GM18502 (cell line): ENCODE measurements around the gene DYSF.

ENCODE experiments used
- ATAC-seq: cut with Tn5 transposase; IDR thresholded peaks from one replicate; pipeline ENCODE4 v1.9.1; 2021; ENCODE audit warnings: mild to moderate bottlenecking; ENCODE audit not compliant: unreplicated experiment, poor library complexity

Gene DYSF

GRCh38 chr2:71665168-71666093, 212.1 kb downstream of the DYSF start:
- no peak for ATAC-seq

DNA sequence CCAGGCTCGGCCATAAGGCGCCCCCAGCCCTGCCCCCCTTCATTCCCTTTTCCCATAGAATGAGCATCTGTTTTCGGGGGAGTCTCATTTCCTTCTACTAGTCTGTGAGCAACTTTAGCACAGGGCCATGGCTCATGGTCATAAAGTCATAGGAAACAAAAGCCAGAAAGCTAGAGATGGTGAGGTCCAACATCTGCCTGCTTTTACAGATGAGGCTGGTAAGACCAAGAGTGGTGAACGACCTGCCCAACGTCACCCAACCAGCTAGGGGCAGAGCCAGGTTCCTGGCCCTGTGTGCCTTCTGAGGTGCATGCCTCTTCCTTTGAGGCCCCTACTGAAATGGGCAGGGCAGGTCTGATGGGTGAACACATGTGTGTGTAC, 212.7 kb downstream of the DYSF start:
- ATAC-seq, result no peak

DNA sequence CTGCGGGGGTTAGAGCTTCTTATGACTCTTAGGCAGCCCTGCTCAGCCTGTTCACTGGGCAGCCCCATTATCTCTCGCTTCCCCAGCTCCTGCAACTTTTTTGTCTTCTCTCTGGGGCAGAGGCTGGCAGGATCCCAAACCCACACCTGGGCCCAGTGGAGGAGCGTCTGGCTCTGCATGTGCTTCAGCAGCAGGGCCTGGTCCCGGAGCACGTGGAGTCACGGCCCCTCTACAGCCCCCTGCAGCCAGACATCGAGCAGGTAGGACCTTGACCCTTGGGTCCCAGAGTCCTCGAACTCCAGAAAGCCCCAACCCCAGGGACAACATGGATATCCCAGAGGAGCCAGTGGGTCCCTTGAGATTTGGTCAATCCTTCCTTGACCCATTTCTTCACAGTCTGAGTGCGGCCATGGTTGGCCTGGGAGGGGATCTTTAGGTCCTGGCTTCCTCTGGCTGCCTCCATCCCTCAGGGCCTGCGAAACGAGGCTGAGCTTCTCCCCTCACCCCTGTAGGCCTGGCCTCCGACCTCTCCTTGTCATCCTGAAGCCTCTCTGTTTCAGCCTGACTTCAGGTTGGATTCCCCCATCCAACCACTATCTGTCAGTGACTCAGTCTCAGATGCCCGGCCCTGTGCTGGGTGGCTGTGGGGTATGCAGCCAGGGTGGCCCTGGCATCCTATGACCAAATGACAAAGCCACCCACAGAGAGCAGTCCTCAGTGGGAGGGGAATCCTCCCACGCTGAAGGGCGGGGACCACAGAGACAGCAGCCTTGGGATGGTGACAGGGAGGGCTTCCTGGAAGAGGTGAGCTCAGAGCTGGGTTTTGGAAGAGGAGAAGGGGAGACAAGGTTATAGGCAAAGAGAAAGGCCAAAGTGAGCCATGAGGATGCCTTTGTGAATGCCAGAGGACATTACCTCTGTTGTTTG, 214.2 kb downstream of the DYSF start:
- no peak for ATAC-seq

DNA sequence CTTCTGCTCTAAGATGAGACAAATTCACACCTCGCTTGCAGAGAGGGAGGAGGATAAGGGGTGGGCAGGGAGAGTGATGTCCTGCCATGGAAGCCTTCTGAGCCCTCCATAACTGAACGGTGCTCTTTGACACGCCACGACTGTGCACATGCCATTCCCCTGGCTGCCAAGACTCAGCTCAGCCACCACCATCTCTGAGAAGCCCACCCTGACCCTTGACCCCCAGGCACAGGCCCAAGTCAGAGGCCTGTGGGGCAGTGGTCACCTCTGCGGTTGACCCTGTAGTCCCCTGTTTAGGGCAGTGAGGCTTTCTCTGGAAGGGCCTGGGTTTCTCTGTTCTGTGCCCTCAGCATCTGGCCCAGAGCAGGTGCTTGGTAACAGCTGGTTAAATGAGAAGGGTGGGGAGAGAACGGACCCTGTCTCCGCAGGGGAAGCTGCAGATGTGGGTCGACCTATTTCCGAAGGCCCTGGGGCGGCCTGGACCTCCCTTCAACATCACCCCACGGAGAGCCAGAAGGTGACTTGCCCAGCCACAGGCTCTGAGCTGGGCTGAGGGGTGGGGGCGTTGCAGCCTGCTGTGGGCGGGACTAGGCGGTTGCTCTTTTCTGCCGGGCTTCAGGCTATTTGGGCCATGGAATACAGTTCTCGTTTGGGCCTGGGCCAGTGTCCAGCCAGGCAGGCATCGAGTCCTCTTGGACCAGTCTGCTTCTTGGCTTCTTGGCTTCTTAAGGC, 215.1 kb downstream of the DYSF start:
- ATAC-seq, result no peak

DNA sequence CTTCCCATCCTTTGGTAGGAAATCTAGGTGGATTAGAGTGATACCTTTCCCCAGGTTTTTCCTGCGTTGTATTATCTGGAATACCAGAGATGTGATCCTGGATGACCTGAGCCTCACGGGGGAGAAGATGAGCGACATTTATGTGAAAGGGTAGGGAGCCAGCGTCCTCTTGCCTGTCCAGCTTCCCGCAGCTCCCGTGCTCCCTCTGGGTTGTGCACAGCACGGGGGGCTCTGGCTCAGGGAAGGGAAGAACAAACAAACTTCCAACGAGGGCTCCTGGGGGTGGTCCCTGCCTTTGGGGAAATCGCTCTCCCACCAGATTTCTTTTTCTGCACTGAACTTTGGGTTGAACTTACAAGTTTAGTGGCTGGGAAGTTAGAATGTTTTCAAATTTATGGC, 215.7 kb downstream of the DYSF start:
- ATAC-seq, result no peak

DNA sequence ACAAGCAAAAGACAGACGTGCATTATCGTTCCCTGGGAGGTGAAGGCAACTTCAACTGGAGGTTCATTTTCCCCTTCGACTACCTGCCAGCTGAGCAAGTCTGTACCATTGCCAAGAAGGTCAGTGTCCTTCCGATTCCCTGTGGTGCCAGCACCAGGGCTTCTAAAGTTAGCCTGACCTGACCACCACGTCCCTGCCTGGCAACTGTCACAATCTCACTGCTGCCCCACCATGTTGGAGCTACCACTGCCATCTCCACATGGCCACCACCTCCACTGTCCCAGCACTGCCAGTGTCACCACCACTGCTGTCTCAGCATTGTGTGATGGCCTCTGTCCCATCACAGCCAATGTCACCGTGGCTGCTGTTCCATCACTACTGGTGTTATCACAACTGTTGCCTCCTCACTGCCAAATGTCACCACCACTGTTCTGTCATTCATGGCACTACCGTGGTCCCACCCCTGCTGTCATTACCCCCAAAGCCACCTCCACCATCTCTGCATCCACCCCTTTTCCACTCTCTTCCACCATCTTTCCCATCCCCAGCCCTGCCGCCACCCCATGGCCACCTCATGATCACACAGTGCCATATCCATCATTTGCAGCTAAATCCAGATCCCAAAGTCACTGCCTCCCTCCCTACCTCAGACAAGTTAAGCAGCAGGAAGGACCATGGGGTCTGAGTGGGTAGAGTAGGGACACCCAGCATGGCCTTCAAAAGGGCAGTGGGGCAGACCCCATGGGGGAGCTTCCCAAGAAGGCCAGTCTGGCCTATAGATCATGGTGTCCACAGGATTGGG, 216.5 kb downstream of the DYSF start:
- no peak for ATAC-seq

DNA sequence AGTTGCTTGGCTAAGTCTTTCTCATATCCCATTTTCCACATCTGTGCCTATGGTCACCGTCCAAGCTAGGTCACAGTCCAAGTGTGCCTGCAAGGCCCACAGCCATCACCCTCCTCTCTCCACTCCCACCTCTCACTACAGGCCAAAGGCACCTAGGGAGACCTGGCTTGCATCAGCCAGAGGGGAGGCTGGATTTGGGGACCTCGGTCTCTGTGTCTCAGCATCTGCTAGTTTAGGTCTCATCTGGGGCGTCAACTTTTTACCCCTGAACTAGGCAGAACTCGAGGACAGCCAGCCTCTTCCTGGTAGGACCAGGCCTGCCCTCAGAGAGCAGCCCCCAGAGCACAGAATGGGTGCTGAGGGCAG, 217.1 kb downstream of the DYSF start:
- no peak for ATAC-seq

- ATAC-seq, result no peak
Measured at GRCh38 chr2:71671203-71671854, 218.0 kb downstream of the DYSF start.

GRCh38 chr2:71671895-71672825, 218.8 kb downstream of the DYSF start:
- no peak for ATAC-seq

- no peak for ATAC-seq
Measured at GRCh38 chr2:71672826-71673795, 219.8 kb downstream of the DYSF start.

DNA sequence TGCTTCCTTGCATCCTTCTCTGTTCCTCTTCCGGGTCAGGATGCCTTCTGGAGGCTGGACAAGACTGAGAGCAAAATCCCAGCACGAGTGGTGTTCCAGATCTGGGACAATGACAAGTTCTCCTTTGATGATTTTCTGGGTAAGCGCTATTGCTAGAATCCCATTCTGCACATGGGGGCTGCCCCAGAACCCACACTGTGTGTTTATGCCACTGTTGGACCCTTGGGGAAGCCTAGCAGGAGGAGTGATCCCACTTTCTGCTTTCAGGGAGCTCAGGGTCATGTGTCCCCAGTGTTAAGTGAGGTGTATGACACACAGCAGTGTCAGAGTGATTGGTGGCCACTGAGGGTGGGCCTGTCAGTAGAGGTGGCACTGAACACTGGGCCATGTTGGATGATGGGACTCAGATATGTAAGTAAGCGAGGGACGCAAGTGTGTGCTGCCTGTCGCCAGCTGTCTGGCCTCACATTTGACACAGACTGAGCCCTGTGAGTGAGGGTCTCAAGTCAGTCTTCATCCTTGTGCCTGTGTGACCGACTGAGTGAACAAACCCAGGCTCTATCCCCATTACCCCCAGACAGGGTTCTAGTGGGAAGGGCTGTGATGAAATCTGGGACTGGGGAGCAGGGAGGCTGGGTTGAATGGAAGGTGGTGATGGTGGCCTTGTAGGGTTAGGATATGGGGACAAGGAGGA, 220.9 kb downstream of the DYSF start:
- ATAC-seq, result no peak

DNA sequence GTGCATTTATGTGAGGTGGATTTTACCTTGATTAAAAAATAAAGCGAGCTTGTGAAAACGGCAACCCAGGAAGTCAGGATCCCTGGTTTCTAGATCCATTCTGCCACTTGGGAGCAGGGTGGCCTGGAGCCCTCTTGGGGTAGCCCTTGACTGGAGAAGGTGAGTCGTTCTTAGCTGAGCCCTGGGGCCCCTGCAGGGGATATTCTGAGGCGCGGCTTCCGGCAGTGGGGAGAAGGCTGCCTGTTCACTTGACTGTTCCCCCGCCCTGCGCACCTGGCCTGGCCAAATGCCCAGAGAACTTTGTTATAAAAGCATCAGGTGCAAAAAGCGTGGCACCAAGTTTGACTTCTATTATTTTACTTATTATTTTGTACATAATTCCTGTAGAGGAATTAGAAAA, 221.9 kb downstream of the DYSF start:
- ATAC-seq, result no peak

- no peak for ATAC-seq
Measured at GRCh38 chr2:71678874-71679273, 225.5 kb downstream of the DYSF start.

- no peak for ATAC-seq
Measured at GRCh38 chr2:71679491-71679890, 226.1 kb downstream of the DYSF start.

- ATAC-seq, result no peak
Measured at GRCh38 chr2:71680925-71681324, 227.6 kb downstream of the DYSF start.

DNA sequence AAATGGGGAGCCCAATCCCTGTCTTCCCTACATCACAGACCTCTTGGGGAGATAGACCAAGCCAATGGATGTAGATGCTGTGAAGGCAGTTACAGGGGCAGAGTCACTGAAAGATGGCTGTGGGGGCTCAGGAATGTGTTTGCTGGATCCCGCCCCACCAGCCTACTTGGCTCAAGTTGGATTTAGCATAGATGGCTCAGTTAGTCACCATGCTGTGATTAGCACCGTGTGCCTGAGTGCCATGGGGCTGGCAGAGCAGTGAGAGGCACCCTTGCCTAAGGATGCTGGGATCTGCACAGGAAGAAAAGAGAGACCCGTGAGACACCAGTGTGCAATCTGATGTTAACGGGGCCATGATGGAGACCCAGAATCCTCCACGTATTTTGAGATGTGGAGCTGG, 228.3 kb downstream of the DYSF start:
- ATAC-seq, result no peak

DNA sequence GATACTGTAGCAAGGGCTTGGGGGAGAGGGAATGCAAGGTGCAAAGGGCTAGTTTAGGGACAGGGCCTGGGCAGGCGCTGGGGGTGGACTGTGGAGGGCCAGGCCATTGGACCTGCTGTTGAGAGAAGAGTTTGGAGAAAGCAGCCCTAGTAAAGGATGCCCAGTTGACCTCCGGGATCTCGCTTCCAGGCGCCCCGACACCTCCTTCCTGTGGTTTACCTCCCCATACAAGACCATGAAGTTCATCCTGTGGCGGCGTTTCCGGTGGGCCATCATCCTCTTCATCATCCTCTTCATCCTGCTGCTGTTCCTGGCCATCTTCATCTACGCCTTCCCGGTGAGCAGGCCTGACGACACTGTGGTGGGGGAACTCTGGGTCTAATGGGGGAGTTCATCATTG, 229.0 kb downstream of the DYSF start:
- ATAC-seq, result no peak
